Right atrium auricular region (tissue), 2 donors: ENCODE results near the gene THSD7B. TPM values are rescaled to one million over a fixed set of nuclear protein-coding genes. Genes with fewer than 3 reads are reported as not detected.

Experiments
- DNase-seq: peaks from one replicate; pipeline ENCODE4 v3.0.0-alpha.2; 2019; ENCODE audit warnings: low spot score
- H3K27ac ChIP-seq, 2 donors: fragments of 200-600 bp; sonication (generic); 1 replicate in 1 of 2; 2 replicates in 1 of 2; pipeline ENCODE4 v1.5.1; 2016 to 2019
- H3K27me3 ChIP-seq, 2 donors: fragments of 200-600 bp; sonication (generic); one replicate each; pipeline versions ENCODE4 v1.5.1 to v1.6.0; 2017 to 2019
- H3K36me3 ChIP-seq: fragments of 200-600 bp; sonication (generic); one replicate; pipeline ENCODE4 v1.5.1; 2016
- H3K4me1 ChIP-seq, 2 donors: fragments of 200-600 bp; sonication (generic); one replicate each; pipeline versions ENCODE4 v1.5.1 to v1.6.0; 2017 to 2019
- H3K4me3 ChIP-seq, 2 donors: fragments of 200-600 bp; sonication (generic); 1 replicate in 1 of 2; 2 replicates in 1 of 2; pipeline ENCODE4 v1.5.1; 2017 to 2019; ENCODE audit warnings: mild to moderate bottlenecking in 1 of 2, moderate library complexity in 1 of 2
- H3K9me3 ChIP-seq, 2 donors: fragments of 200-600 bp; sonication (generic); one replicate each; pipeline ENCODE4 v1.5.1; 2019
- CTCF ChIP-seq, 2 donors: fragments of 200-600 bp; sonication (generic); IDR thresholded peaks; one replicate each; pipeline ENCODE4 v1.5.1; 2019; ENCODE audit warnings: antibody characterized with exemption in 2 of 2
- total RNA-seq, 2 donors: library from RNA; depleted of rRNA; stranded (reverse); fragments of >200 nt; gene quantifications; one replicate each; pipeline ENCODE4 v1.1.0, GENCODE V29; 2016

THSD7B gene
- total RNA-seq, 2 donors from 2014 or later = 0.07 to 0.08 TPM

DNA sequence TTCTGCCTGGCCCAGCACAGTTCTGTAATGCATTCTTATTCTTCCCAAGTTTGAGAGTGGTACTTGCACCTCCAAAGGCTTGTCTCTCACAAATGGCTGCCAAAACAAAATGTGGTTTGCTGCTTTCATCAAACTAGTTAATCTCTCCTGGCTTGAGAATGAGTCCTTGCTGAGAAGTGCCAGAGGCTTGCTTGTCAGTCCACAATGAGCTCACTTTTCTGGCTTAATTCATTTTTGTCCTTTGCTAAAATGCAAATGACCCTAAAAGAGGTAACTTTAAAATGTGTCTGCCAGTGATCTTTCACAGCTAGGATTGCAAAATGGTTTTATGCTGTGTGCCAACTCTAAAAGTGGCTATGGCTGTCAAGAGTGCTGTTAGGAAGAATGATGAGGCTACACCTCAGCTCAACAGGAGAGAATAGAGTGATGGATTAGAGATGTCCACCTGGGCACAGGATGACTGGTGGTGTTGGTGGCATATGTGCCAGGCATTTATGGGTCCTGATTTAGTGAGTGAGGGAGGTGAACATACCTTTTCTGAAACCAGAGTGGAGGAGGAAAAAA lies 907.7 kb downstream of the THSD7B start:
- Histone ChIP-seq H3K4me3 (no peak overlapping the region), H3K27ac (no peak overlapping the region), H3K36me3 (no peaks in the 10 kb centered on the region), H3K9me3 (no peaks in the 10 kb centered on the region), H3K4me1 (no peaks in the 10 kb centered on the region), H3K27me3 (no peaks in the 10 kb centered on the region)
- TF ChIP-seq CTCF (IDR thresholded peaks at IDR 0.05) = no peak
- no peak for DNase-seq

DNA sequence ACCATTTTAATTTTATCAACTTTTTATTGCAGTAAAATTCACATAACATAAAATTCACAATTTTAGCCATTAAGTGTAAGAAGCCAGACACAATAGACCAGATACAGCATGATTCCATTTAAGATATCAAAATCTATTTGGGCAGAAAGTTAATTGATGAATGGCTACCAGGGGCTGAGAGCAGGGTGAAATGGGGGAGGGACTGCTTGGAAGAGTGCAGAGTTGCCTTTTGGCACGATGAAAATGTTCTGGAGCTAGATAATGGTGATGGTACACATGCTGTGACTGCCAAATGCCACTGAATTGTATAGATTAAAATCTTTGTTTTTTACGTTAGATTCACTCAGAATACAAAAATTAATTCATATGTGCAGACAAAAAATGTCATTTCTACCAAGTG lies 909.6 kb downstream of the THSD7B start:
- H3K4me1 ChIP-seq = no peaks in the 10 kb centered on the region
- no peaks in the 10 kb centered on the region for H3K9me3 ChIP-seq
- no peaks in the 10 kb centered on the region for H3K36me3 ChIP-seq
- H3K27me3 ChIP-seq = no peaks in the 10 kb centered on the region
- no peak for TF ChIP-seq CTCF (IDR thresholded peaks at IDR 0.05)
- DNase-seq = no peak
- no peak overlapping the region for H3K27ac ChIP-seq
- H3K4me3 ChIP-seq = no peak overlapping the region

GRCh38 chr2:137675584-137676327 lies 910.4 kb downstream of the THSD7B start:
- no peak for DNase-seq
- Histone ChIP-seq H3K36me3 (no peaks in the 10 kb centered on the region), H3K27me3 (no peaks in the 10 kb centered on the region), H3K27ac (no peak overlapping the region), H3K4me1 (no peaks in the 10 kb centered on the region), H3K4me3 (no peak overlapping the region), H3K9me3 (no peaks in the 10 kb centered on the region)
- TF ChIP-seq CTCF (IDR thresholded peaks at IDR 0.05) = no peak

DNA sequence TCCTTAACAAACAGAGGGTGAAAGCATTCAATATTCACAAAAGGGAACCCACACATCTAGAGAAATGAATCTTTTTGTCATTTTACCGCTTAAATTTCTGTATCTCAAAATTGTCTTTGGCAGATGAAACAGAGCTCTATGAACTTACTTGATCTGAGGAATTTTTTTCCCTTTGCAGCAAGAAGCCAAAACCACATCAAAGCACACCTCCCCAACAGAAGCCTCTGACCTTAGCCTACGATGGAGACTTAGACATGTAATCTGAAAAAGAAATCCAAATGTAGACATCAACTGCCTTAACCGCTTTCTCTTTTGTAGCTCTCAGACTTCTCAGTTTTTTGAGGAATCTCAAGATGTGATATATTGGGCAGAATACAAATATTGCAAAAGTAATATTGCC lies 911.0 kb downstream of the THSD7B start:
- no peak for DNase-seq

GRCh38 chr2:137677466-137677865 lies 912.1 kb downstream of the THSD7B start:
- no peaks in the 10 kb centered on the region for H3K4me1 ChIP-seq
- no peaks in the 10 kb centered on the region for H3K36me3 ChIP-seq
- DNase-seq = no peak
- H3K9me3 ChIP-seq = no peaks in the 10 kb centered on the region
- no peak for TF ChIP-seq CTCF (IDR thresholded peaks at IDR 0.05)
- no peaks in the 10 kb centered on the region for H3K27me3 ChIP-seq
- no peak overlapping the region for H3K27ac ChIP-seq
- no peak overlapping the region for H3K4me3 ChIP-seq

More for the DNA sequence above, 911.0 kb downstream of the THSD7B start:
- no peaks in the 10 kb centered on the region for H3K27me3 ChIP-seq
- no peaks in the 10 kb centered on the region for H3K36me3 ChIP-seq
- H3K4me1 ChIP-seq = no peaks in the 10 kb centered on the region
- H3K4me3 ChIP-seq = no peak overlapping the region
- H3K9me3 ChIP-seq = no peaks in the 10 kb centered on the region
- no peak for TF ChIP-seq CTCF (IDR thresholded peaks at IDR 0.05)
- no peak overlapping the region for H3K27ac ChIP-seq
